DMS153 treated with DMSO at 0.1 percent for 48 hours (cell line): ENCODE measurements around the gene RABGGTA.
A peak's percentile ranks its signal among the peaks of the same experiment; 100 is the strongest.

ENCODE experiments used
- DNase-seq: peaks from one replicate; lab custom pipeline; 2025; ENCODE audit not compliant: unreplicated experiment; lab: John Stamatoyannopoulos, UW

Gene RABGGTA, protein sequence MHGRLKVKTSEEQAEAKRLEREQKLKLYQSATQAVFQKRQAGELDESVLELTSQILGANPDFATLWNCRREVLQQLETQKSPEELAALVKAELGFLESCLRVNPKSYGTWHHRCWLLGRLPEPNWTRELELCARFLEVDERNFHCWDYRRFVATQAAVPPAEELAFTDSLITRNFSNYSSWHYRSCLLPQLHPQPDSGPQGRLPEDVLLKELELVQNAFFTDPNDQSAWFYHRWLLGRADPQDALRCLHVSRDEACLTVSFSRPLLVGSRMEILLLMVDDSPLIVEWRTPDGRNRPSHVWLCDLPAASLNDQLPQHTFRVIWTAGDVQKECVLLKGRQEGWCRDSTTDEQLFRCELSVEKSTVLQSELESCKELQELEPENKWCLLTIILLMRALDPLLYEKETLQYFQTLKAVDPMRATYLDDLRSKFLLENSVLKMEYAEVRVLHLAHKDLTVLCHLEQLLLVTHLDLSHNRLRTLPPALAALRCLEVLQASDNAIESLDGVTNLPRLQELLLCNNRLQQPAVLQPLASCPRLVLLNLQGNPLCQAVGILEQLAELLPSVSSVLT

DNA sequence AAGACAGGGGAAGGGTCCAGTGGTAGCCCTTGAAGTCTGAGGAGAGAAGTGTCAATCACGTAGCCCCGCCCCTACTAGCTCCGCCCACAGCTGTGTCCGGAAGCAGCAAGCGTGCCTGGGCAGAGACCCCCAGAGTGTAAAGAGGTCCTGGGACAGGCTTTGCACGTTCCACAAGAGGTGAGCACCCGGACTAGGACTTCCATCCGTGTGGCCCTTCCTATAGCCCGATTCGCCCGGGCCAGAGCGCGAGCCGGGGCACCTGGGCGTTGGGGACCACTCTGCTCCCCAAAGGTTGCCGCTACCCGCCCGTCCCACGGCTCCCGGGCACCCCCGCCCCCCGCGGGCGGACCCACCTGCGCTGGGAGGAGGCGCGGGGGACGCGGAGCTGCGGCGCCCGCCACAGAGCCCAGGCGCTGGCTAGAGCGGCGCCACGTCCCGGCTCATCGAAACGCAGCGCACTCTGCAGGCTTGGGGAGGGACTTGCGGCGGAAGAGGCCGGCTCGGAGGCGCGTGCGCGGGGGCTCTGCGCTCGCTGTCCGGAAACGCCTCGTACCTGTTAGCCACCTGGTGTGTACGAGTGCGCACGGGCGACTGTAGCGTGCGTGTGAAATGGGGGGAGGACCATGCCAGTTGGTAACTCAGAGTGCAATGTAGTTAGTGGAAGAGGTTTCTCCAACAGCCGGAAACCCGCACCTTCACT is at the start of gene RABGGTA:
Gene RABGGTA (minus strand): TSS at position 464 of the 700 bp plus-strand sequence. CDS start 482 bp downstream, outside the sequence.
- peak; percentile 72 for DNase-seq

DNA sequence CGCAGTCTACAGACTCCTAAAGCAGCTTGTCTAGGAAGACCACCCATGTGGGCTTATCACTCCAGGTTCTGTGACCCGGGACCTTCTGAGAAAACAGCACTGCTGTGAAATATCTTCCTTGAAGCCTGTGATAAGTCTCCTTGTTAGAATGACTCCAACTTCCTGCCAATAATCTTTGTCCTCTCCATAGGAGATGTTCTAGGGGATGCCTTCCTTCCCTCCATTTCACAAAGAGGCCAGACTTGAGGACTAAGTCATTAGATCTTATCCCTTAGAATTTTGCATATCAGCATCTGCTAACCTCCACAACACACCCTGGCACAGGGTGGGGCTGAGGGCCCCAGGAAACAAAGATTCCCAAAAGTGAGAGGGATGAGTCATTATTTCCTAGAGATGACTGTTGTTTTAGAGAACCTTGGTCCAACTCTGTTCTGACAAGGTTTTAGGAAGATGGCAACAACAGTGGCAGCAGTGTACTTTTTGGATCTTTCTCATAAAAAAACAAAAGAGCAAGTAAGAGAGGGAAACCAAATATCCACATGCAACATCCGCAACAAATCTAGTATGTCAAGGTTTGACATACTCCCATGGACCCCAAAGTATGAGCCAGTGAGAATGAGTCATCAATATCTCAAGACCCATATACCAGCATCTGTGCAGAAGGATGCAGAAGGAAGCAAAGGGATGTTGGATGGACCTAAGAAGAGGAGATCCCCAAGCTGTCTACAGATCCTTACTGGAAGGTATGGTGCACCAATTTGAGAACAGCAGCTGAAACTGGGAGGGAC is 45.9 kb upstream of the RABGGTA start:
- no peak for DNase-seq

DNA sequence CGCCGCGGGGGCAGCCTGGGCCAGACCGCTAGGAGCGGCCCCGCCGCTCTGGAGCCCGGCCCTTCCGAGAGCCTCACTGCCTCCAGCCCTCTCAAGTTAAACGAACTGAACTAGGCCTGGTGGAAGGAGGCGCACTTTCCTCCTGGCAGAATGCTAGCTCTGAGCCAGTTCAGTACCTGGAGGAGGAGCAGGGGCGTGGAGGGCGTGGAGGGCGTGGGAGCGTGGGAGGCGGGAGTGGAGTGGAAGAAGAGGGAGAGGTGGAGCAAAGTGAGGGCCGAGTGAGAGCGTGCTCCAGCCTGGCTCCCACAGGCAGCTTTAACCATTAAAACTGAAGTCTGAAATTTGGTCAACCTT is 45.2 kb upstream of the RABGGTA start:
- no peak for DNase-seq

DNA sequence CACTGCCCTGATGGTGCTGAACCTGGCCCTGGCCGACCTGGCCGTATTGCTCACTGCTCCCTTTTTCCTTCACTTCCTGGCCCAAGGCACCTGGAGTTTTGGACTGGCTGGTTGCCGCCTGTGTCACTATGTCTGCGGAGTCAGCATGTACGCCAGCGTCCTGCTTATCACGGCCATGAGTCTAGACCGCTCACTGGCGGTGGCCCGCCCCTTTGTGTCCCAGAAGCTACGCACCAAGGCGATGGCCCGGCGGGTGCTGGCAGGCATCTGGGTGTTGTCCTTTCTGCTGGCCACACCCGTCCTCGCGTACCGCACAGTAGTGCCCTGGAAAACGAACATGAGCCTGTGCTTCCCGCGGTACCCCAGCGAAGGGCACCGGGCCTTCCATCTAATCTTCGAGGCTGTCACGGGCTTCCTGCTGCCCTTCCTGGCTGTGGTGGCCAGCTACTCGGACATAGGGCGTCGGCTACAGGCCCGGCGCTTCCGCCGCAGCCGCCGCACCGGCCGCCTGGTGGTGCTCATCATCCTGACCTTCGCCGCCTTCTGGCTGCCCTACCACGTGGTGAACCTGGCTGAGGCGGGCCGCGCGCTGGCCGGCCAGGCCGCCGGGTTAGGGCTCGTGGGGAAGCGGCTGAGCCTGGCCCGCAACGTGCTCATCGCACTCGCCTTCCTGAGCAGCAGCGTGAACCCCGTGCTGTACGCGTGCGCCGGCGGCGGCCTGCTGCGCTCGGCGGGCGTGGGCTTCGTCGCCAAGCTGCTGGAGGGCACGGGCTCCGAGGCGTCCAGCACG is 44.6 kb upstream of the RABGGTA start:
- peak; percentile 3 for DNase-seq

DNA sequence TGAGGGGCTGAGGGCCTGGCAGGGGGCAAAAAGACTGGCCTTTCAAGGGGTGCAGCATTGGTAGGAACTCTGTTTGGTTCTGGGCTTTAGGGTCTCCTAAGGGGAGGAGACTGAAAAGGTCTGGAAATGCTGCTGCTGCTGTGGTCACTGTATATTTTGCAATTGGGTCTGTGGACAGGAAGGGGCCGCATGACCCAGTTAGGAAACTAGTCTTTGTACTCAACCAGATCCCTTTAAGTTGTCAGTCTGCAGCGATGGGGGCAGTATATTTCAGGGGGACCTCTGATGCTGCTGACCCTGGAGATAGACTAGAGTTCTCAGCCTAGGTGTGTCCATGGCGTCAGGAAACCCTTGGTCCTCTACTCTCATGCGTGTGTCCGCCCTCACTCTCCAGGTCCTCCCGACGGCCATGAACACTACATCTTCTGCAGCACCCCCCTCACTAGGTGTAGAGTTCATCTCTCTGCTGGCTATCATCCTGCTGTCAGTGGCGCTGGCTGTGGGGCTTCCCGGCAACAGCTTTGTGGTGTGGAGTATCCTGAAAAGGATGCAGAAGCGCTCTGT is 43.9 kb upstream of the RABGGTA start:
- no peak for DNase-seq

DNA sequence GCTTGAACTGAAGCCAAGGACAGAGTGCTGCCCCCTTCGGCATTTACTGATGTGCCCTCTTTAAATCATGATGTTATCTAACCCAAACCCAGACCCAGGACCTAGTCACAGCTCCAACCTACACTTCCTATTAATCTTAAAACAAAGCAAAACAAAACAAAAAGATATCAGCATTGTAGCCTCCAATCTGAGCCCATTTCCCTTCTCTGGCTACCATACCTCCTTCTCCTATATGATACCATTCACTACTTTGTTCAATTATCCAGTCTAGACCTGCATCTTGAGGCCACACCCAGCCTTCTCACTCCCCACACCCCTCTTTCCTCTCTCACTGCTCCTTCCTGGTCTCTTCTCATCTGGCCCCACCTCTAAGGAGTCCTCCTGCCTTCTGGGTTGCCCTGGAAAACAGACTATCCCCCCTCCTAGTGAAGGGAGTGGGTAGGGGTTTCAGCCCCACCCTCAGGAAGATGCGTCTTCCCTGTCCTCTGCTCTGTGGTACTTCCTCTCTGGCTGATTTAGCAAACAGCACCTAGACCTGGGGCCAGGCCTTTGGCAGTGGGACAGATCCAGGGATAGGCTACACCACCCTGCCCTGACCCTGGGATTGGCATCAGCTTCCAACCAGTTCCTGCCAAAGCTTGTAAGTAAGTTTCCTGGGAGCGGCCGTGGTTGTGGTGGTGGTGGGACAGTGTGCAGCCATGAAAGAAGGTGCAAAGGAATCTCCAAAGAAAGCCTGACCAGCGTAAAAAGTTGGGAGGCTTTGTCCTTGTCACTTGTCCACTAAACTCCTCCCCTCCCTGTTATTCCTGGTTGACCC is 43.2 kb upstream of the RABGGTA start:
- DNase-seq: no peak

DNA sequence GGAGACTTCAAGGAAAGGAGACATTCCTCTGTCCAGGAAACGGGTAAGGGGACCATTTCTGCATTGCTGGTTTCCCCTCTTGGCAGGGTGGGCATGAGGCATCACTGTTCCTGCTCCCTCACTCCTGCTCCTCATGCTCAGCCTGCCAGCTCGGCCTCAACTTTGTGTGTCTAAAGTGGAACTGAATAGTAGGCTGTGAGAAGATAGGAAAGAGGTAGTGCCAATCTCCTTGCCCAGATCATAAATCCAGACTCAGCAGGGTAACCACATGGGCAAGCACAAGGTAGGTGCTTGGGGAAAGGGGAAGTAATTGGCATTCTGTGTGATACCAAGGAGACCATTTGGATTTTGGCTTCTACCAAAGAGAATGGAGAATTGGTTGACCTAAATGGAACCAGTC is 42.5 kb upstream of the RABGGTA start:
- DNase-seq: no peak

DNA sequence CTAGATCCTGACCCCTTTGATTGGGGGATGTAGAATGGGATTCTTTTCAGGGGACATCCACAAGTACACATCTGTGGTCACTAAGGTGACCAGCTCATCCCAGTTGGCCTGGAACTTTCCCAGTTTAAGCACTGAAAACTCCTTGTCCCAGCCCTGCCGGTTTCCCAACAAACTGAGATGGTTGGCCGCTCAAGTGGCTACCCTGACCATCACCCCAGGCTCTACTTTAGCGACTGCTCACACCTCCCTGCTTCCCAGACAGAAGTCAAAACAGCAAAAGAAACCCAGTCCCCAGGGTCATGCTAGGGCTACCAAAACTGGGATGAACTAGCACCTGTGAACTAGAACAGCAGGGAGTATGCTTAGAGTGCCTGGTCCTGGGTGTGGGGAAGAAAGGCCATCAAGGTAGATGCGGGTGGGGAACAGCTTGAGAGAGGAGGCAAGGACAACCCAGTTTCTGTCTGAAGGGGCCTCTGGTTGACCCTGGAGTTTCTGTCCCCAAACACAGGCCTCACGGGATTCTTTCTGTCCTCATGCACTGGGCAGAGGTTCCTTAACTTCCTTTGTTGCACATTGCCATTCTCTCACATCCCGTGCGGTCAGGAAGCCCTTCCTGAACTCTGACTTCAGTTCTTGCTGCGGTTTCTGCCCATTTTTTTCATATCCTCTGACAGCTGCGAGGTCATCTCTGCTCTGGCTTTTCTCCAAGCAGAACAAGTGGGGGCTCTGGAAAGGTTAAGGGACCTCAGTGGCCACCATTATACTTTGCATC is 41.5 kb upstream of the RABGGTA start:
- no peak for DNase-seq

DNA sequence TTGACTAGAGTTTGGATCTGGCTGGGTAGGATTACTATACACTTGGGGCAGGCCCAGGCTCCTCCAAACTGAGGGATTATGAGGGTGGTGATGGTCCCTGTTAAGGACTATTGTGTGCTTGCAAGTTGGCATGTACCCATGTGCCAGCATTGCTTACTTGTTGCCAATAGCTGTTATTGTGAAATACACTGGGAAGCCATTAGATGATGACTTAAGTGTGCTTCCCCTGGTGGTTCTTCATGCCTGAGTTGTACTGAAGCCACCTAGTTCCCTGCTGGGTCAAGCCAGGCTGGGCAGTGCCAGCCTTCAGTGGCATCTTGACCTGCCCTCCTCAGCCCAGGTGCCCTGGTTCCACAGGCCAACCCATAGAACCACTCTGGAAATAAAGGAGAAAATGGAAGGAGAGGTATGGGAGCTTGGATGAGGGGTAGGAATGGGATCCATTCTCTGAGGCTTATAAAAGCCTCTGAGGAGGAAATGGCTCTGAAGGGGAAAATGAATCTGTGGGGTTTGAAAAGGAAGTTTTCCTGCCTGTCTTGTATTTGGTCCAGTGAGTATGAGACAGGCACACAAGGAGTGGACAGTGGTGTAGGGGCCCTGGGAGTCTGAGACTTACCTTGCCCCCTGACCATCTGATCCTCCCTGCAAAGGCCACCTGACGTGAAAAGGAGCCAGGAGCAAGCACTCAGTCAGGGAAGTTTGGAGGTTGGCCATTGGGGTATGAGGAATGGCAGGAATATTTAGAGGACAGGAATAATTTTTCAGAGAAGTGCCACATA is 40.6 kb upstream of the RABGGTA start:
- no peak for DNase-seq

DNA sequence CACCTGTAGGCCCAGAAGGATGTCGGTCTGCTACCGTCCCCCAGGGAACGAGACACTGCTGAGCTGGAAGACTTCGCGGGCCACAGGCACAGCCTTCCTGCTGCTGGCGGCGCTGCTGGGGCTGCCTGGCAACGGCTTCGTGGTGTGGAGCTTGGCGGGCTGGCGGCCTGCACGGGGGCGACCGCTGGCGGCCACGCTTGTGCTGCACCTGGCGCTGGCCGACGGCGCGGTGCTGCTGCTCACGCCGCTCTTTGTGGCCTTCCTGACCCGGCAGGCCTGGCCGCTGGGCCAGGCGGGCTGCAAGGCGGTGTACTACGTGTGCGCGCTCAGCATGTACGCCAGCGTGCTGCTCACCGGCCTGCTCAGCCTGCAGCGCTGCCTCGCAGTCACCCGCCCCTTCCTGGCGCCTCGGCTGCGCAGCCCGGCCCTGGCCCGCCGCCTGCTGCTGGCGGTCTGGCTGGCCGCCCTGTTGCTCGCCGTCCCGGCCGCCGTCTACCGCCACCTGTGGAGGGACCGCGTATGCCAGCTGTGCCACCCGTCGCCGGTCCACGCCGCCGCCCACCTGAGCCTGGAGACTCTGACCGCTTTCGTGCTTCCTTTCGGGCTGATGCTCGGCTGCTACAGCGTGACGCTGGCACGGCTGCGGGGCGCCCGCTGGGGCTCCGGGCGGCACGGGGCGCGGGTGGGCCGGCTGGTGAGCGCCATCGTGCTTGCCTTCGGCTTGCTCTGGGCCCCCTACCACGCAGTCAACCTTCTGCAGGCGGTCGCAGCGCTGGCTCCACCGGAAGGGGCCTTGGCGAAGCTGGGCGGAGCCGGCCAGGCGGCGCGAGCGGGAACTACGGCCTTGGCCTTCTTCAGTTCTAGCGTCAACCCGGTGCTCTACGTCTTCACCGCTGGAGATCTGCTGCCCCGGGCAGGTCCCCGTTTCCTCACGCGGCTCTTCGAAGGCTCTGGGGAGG is 39.5 kb upstream of the RABGGTA start, which contains the start of gene LTB4R:
Gene LTB4R (plus strand): TSS at position 857 of the 959 bp plus-strand sequence. CDS start 4,150 bp downstream, outside the sequence.
- DNase-seq: peak; percentile 36

DNA sequence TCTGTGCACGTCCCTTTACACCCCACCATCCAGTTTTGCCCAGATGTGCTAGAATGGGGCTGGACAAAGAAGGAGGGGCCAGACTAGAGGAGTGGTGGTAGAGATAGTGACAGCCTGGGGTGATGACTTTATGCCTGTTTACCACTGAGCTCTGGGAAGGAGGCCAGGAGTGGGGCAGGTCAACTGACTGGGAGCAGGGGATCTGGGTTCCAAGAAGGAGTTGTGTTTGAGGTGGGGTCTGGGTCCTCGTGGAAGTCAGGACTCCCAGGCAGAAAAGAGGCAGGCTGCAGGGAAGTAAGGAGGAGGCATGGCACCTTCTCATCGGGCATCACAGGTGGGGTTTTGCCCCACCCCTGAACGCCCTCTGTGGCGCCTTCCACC is 38.9 kb upstream of the RABGGTA start:
- no peak for DNase-seq

DNA sequence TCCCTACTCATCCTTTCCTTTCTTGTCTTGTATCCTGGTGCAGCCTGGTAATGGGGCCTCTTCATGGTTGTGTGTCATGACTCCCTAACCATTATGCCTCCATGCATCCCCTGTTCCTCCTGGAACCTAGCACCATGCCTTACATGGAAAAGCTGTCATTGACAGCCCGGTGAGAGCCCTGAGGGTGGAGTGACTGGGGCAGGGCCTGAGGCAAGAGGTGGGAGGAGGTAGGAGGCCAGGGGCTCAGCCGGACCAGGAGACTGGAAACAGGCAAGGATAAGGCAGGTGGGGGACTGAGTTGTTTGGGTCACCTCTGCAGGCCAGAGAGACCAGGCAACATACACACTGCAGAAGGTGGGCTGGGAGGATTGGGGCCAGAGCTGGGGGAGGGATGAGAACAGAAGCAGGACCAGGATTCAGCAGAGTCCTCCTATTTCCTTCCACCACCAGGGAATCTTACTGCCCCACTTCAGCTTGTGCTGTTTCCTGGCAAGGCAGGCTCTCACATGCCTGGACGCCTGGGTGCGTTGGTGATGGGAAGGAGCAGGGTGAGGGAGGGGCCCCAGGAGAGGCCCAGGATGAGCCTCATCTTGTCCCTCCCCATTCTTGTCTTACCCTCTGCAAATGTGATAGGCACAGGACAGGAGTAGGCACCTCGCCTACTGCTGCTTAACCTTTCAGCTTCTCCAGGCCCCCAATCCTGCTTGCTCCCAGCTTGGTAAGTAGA is 38.3 kb upstream of the RABGGTA start, which contains the start of gene LTB4R2:
Gene LTB4R2 (plus strand): TSS at position 603 of the 727 bp plus-strand sequence. CDS start 525 bp downstream, outside the sequence.
- DNase-seq: no peak

DNA sequence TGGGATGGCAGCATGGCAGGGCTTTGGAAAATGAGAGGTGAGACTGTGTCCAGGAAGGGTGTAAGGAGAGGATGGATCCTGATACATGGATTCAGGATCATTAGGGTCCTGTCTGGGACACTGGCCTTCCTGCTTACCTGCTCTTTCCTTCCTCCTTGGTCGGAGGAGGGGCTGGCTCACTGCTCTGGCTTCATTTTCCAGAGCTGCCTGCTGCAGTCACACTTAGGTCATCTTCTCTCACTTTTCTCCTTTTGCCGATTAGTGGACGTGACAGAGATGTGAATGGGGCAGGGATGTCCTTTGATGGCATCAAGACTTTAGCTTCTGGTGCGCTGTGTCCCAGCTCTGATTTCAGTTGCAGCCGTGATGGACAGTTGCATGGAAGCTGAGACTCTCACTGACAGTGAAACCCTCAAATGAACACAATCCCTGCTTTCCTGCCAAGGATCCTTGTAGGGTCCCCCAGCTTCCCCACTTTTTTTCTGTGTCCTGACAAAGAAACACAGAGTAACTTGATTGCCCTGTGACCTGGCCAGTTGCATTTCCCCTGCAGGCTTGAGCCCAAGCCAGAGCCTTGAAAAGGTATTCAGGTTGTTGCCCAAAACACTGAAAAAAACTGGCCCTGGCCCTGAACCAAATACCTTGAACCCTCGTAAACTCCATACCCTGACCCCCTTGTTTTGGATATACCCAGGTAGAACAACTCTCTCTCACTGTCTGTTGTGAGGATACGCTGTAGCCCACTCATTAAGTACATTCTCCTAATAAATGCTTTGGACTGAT is 37.1 kb upstream of the RABGGTA start:
- no peak for DNase-seq

DNA sequence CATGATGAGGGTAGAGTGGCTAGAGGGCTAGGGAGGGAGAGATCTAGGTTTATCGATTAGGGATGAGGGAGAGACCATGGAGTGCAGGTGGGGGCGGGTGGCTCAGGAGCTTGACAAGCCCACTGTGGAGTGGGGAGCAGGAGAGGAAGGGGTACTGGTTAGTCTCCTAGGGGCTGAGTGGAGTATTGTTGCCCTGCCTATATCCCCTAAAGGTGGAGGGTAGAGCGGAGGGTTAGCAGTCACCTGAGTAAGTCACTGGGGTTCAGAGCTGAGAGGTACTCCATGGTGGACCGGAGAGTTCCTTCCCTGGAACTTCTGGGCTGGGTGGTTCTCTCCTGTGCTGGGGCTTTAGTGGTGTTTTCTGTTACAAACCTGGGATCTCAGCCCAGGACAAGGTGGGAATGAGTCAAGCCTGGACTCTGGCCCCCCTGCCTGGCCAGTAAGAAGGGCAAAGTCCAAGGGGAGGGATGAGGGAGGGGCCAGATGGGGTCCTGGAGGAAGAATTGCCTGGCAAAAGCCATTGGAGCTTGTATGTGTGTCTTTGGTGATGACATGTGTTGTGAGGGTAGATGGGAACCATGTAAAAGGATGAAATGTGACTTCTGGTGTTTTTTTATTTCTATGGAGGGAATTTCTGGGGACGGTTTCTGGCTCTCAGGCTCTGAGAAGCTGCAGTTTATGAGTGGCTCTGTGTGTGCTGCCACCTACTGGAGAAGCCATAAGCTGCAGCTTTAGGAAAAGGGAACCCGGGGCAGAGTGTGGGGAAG is 36.4 kb upstream of the RABGGTA start, which contains the start of gene CIDEB:
Gene CIDEB (minus strand): TSS at position 403 of the 767 bp plus-strand sequence. CDS start 119 bp downstream, at position 284.
- peak; percentile 4 for DNase-seq
